H9 (cell line): ENCODE results near the gene ESPNL. TPM values are rescaled to one million over a fixed set of nuclear protein-coding genes. Genes with fewer than 3 reads are reported as not detected.

Experiments
- DNase-seq: peaks from one replicate; pipeline ENCODE4 v3.0.0-alpha.2; 2017
- H2AFZ ChIP-seq: one replicate; pipeline ENCODE4 v1.6.1; 2013; ENCODE audit warnings: mild to moderate bottlenecking, low read length, control low read depth, moderate library complexity
- H2AK5ac ChIP-seq: 2 replicates; pipeline ENCODE4 v1.6.1; 2013; ENCODE audit warnings: low read length, control low read depth, mixed read lengths; ENCODE audit not compliant: insufficient read length
- H2BK120ac ChIP-seq: one replicate; pipeline ENCODE4 v1.6.1; 2013; ENCODE audit warnings: low read depth, mild to moderate bottlenecking, low read length, control low read depth, inconsistent platforms; ENCODE audit not compliant: poor library complexity, severe bottlenecking
- H2BK12ac ChIP-seq: 2 replicates; pipeline ENCODE4 v1.6.1; 2013; ENCODE audit warnings: low read length, control low read depth, mixed read lengths, low read depth; ENCODE audit not compliant: insufficient read length
- H2BK15ac ChIP-seq: 2 replicates; pipeline ENCODE4 v1.6.1; 2013; ENCODE audit warnings: low read depth, low read length, control low read depth
- H2BK20ac ChIP-seq: one replicate; pipeline ENCODE4 v1.6.1; 2013; ENCODE audit warnings: low read depth, mild to moderate bottlenecking, low read length, control low read depth, inconsistent platforms; ENCODE audit not compliant: poor library complexity, severe bottlenecking
- H2BK5ac ChIP-seq: 2 replicates; pipeline ENCODE4 v1.6.1; 2013; ENCODE audit warnings: low read length, control low read depth, mixed read lengths; ENCODE audit not compliant: insufficient read length
- H3K14ac ChIP-seq: 2 replicates; pipeline ENCODE4 v1.6.1; 2013; ENCODE audit warnings: low read length, control low read depth; ENCODE audit not compliant: insufficient read depth
- H3K18ac ChIP-seq: 2 replicates; pipeline ENCODE4 v1.6.1; 2013; ENCODE audit warnings: low read depth, mild to moderate bottlenecking, mixed read lengths, low read length, control low read depth; ENCODE audit not compliant: insufficient read length
- H3K23ac ChIP-seq: 2 replicates; pipeline ENCODE4 v1.6.1; 2013; ENCODE audit warnings: low read length, control low read depth, mixed read lengths, low read depth; ENCODE audit not compliant: insufficient read length
- H3K23me2 ChIP-seq: 2 replicates; pipeline ENCODE4 v1.6.1; 2013; ENCODE audit warnings: low read depth, mild to moderate bottlenecking, mixed read lengths, low read length, control low read depth; ENCODE audit not compliant: insufficient read length, poor library complexity, severe bottlenecking
- H3K27ac ChIP-seq: 2 replicates; pipeline ENCODE4 v1.5.1; 2013; ENCODE audit warnings: low read length, control low read depth, mixed read lengths, low read depth; ENCODE audit not compliant: insufficient read length
- H3K27me3 ChIP-seq: 2 replicates; pipeline ENCODE4 v1.6.1; 2013; ENCODE audit warnings: low read length, control low read depth, inconsistent platforms; ENCODE audit not compliant: insufficient read depth
- H3K4ac ChIP-seq: 2 replicates; pipeline ENCODE4 v1.6.1; 2013; ENCODE audit warnings: low read depth, mild to moderate bottlenecking, control low read depth, inconsistent platforms, low read length, moderate library complexity
- H3K4me1 ChIP-seq: 2 replicates; pipeline ENCODE4 v1.6.1; 2013; ENCODE audit warnings: low read length, control low read depth, inconsistent platforms; ENCODE audit not compliant: insufficient read depth
- H3K4me2 ChIP-seq: 2 replicates; pipeline ENCODE4 v1.6.1; 2013; ENCODE audit warnings: low read length, control low read depth, mixed read lengths; ENCODE audit not compliant: insufficient read length, insufficient read depth
- H3K56ac ChIP-seq: 2 replicates; pipeline ENCODE4 v1.6.1; 2013; ENCODE audit warnings: low read depth, mild to moderate bottlenecking, mixed read lengths, low read length, control low read depth; ENCODE audit not compliant: insufficient read length
- H3K79me1 ChIP-seq: 2 replicates; pipeline ENCODE4 v1.6.1; 2013; ENCODE audit warnings: low read depth, mild to moderate bottlenecking, moderate library complexity, low read length, control low read depth, inconsistent platforms; ENCODE audit not compliant: insufficient read depth, poor library complexity, severe bottlenecking
- H3K79me2 ChIP-seq: 2 replicates; pipeline ENCODE4 v1.6.1; 2013; ENCODE audit warnings: low read length, control low read depth, inconsistent platforms; ENCODE audit not compliant: insufficient read depth
- H3K9ac ChIP-seq: 2 replicates; pipeline ENCODE4 v1.6.1; 2013; ENCODE audit warnings: low read length, control low read depth, mixed read lengths; ENCODE audit not compliant: insufficient read length; ENCODE audit errors: extremely low read depth
- H3K9me3 ChIP-seq: one replicate; pipeline ENCODE4 v1.6.1; 2013; ENCODE audit warnings: low read depth, low read length, inconsistent platforms; ENCODE audit not compliant: control insufficient read depth
- H3T11ph ChIP-seq: one replicate; pipeline ENCODE4 v1.6.1; 2013; ENCODE audit warnings: mild to moderate bottlenecking, low read length, control low read depth, inconsistent platforms
- H4K20me1 ChIP-seq: one replicate; pipeline ENCODE4 v1.6.1; 2013; ENCODE audit not compliant: control insufficient read depth, insufficient read length, insufficient read depth
- H4K5ac ChIP-seq: 2 replicates; pipeline ENCODE4 v1.6.1; 2013; ENCODE audit warnings: low read depth, mild to moderate bottlenecking, mixed read lengths, low read length, control low read depth; ENCODE audit not compliant: insufficient read length
- H4K8ac ChIP-seq: replicated peaks from 2 replicates; pipeline ENCODE4 v1.6.1; 2013; ENCODE audit warnings: low read length, control low read depth, mixed read lengths, low read depth; ENCODE audit not compliant: insufficient read length
- H4K91ac ChIP-seq: 2 replicates; pipeline ENCODE4 v1.6.1; 2013; ENCODE audit warnings: low read depth, mild to moderate bottlenecking, moderate library complexity, mixed read lengths, low read length, control low read depth; ENCODE audit not compliant: insufficient read length
- H3K27ac Mint-ChIP-seq, 3 experiments: 2 replicates in 2 of 3; 3 replicates in 1 of 3; pipeline ENCODE4 v1.8.0; 2020 to 2021; ENCODE audit warnings: mixed read lengths in 3 of 3, mild to moderate bottlenecking in 1 of 3, moderate library complexity in 1 of 3
- H3K27me3 Mint-ChIP-seq: 2 replicates; pipeline ENCODE4 v1.8.0; 2021; ENCODE audit warnings: low read depth, mild to moderate bottlenecking, moderate library complexity, mixed read lengths
- H3K36me3 Mint-ChIP-seq, 3 experiments: 2 replicates in 2 of 3; 3 replicates in 1 of 3; pipeline ENCODE4 v1.8.0; 2020 to 2021; ENCODE audit warnings: low read depth in 3 of 3, mixed read lengths in 3 of 3; ENCODE audit not compliant: insufficient read depth in 1 of 3
- H3K4me1 Mint-ChIP-seq, 2 experiments: 2 replicates each; pipeline ENCODE4 v1.8.0; 2020; ENCODE audit warnings: mixed read lengths in 2 of 2
- H3K4me3 Mint-ChIP-seq, 2 experiments: 2 replicates in 1 of 2; 3 replicates in 1 of 2; pipeline ENCODE4 v1.8.0; 2020 to 2021; ENCODE audit warnings: mild to moderate bottlenecking in 2 of 2, mixed read lengths in 2 of 2, moderate library complexity in 1 of 2
- H3K9me3 Mint-ChIP-seq, 2 experiments: 2 replicates in 1 of 2; 3 replicates in 1 of 2; pipeline ENCODE4 v1.8.0; 2020; ENCODE audit warnings: mild to moderate bottlenecking in 2 of 2, mixed read lengths in 2 of 2, moderate library complexity in 1 of 2
- CTCF ChIP-seq: fragments of 200-600 bp; sonication (generic); conservative IDR thresholded peaks from 3 replicates; pipeline ENCODE4 v1.8.0; 2021; ENCODE audit warnings: antibody characterized with exemption, mild to moderate bottlenecking
- WGBS: extraction: QIAGEN DNeasy Blood & Tissue Kit; methylation state at CpG from one replicate; pipeline ENCODE4 v1.1.7; 2013; ENCODE audit warnings: missing lambda C conversion rate, low lambda C conversion rate, mixed read lengths; ENCODE audit not compliant: insufficient read length; ENCODE audit errors: extremely low coverage; 5-methylcytosine and 5-hydroxymethylcytosine counted together
- total RNA-seq: library from RNA; stranded (reverse); gene quantifications from 2 replicates; pipeline ENCODE4 v1.2.1, GENCODE V29; 2021

Gene ESPNL
- total RNA-seq, 1 experiment from 2014 or later: 0.17 TPM

GRCh38 chr2:238124488-238125126, 24.5 kb downstream of the ESPNL start:
- H3K56ac ChIP-seq: no peak overlapping the region
- H3K14ac ChIP-seq: no peak overlapping the region
- H3K4ac ChIP-seq: no peak overlapping the region
- no peak overlapping the region for H4K5ac ChIP-seq
- H3K23ac ChIP-seq: no peak overlapping the region
- H3K79me1 ChIP-seq: no peaks in the 10 kb centered on the region
- no peaks in the 10 kb centered on the region for H3K27me3 ChIP-seq
- no peak overlapping the region for H2BK20ac ChIP-seq
- no peak for TF ChIP-seq CTCF
- H2BK5ac ChIP-seq: no peak overlapping the region
- no peaks in the 10 kb centered on the region for H3K23me2 ChIP-seq
- no peak overlapping the region for H3K27ac ChIP-seq
- no peak overlapping the region for H2AFZ ChIP-seq
- no peak overlapping the region for H2BK12ac ChIP-seq
- H2AK5ac ChIP-seq: no peak overlapping the region
- H3K79me2 ChIP-seq: no peaks in the 10 kb centered on the region
- no peak overlapping the region for H3K4me3 Mint-ChIP-seq
- no peak overlapping the region for H2BK15ac ChIP-seq
- H3K9ac ChIP-seq: no peak overlapping the region
- no peaks in the 10 kb centered on the region for H4K20me1 ChIP-seq
- H3K9me3 ChIP-seq: no peaks in the 10 kb centered on the region
- H3K4me2 ChIP-seq: no peak overlapping the region
- no peak overlapping the region for H4K91ac ChIP-seq
- H2BK120ac ChIP-seq: no peak overlapping the region
- no peak for DNase-seq
- no peaks in the 10 kb centered on the region for H3K36me3 Mint-ChIP-seq
- H4K8ac ChIP-seq: no peak overlapping the region
- H3K4me1 ChIP-seq: no peaks in the 10 kb centered on the region
- peaks cover 3% of the 10 kb centered on the region for H3K27me3 Mint-ChIP-seq
- no peak overlapping the region for H3K18ac ChIP-seq
- H3K4me1 Mint-ChIP-seq: no peaks in the 10 kb centered on the region
- no peaks in the 10 kb centered on the region; a peak in 1 of 5 replicates for H3K9me3 Mint-ChIP-seq
- peak overlapping the region in 1 of 3 experiments; percentile 72; a peak in 2 of 7 replicates for H3K27ac Mint-ChIP-seq
- WGBS: no CpG with 5 or more reads among the region's 19 CpGs
- H3T11ph ChIP-seq: no peak overlapping the region
